Stomach (tissue), 9 donors: ENCODE results near the gene COL23A1. TPM values are rescaled to one million over a fixed set of nuclear protein-coding genes. Genes with fewer than 3 reads are reported as not detected.

Source experiments
- DNase-seq, 2 donors: peaks; one replicate each; pipeline versions ENCODE4 v3.0.0 to v3.0.0-alpha.2; 2013 to 2019
- H3K27ac ChIP-seq, 5 donors: fragments of 200-600 bp in 4 of 5; sonication (generic) in 4 of 5; one replicate each; pipeline ENCODE4 v1.5.1; 2013 to 2019; ENCODE audit warnings: mild to moderate bottlenecking in 1 of 5, moderate library complexity in 1 of 5
- H3K27me3 ChIP-seq, 3 donors: fragments of 200-600 bp; sonication (generic); one replicate each; pipeline ENCODE4 v1.5.1; 2017 to 2019; ENCODE audit warnings: mixed run types in 1 of 3
- H3K36me3 ChIP-seq, 4 donors: fragments of 200-600 bp; sonication (generic); 1 replicate in 3 of 4; 2 replicates in 1 of 4; pipeline ENCODE4 v1.5.1; 2016 to 2019
- H3K4me1 ChIP-seq, 4 donors: fragments of 200-600 bp; sonication (generic); one replicate each; pipeline ENCODE4 v1.5.1; 2016 to 2019
- H3K4me3 ChIP-seq, 4 donors: fragments of 200-600 bp; sonication (generic) in 3 of 4; one replicate each; pipeline ENCODE4 v1.5.1; 2016 to 2019; ENCODE audit warnings: mild to moderate bottlenecking in 1 of 4
- H3K9me3 ChIP-seq, 4 donors: fragments of 200-600 bp; sonication (generic); one replicate each; pipeline ENCODE4 v1.5.1; 2016 to 2019
- EP300 ChIP-seq: sonication (generic); formaldehyde crosslinking; IDR thresholded peaks from one replicate; pipeline ENCODE4 v1.6.1; 2017; ENCODE audit warnings: antibody characterized with exemption
- POLR2A ChIP-seq, 4 donors: fragments of 450-650 bp; IDR thresholded peaks; one replicate each; pipeline ENCODE4 v1.6.1; 2016; ENCODE audit warnings: antibody characterized with exemption in 4 of 4, control low read depth in 2 of 4, mild to moderate bottlenecking in 1 of 4, moderate library complexity in 1 of 4
- POLR2AphosphoS5 ChIP-seq, 3 donors: sonication (generic); formaldehyde crosslinking; IDR thresholded peaks; one replicate each; pipeline ENCODE4 v1.6.1; 2016; ENCODE audit warnings: antibody characterized with exemption in 3 of 3
- WGBS, 5 donors: extraction: QIAGEN DNeasy Blood & Tissue Kit in 3 of 5; methylation state at CpG; one replicate each; pipeline versions ENCODE4 v1.1.5 to v1.1.7; 2013 to 2018; 5-methylcytosine and 5-hydroxymethylcytosine counted together
- intact Hi-C: fragments of 100-400 bp; cut with DNase I; formaldehyde crosslinking; loops from one replicate; pipeline ENCODE4 v1.15.1; 2023; ENCODE audit warnings: low total_unique reads
- polyA plus RNA-seq, 3 donors: library from polyadenylated mRNA; stranded (reverse); fragments of 200-250 nt; gene quantifications; one replicate each; pipeline ENCODE4 v1.2.3, GENCODE V29; 2013
- total RNA-seq, 5 donors: library from RNA; depleted of rRNA; stranded (reverse); fragments of >200 nt; gene quantifications; one replicate each; pipeline versions ENCODE4 v1.1.0 to v1.2.3, GENCODE V29; 2014 to 2016
- TF ChIP-seq, protein P1 (sequence below), 7 experiments: fragments of 450-650 bp in 4 of 7; fragments of 200-600 bp in 3 of 7; sonication (generic) in 3 of 7; IDR thresholded peaks; one replicate each; pipeline ENCODE4 v1.5.1; 2016 to 2019; ENCODE audit warnings: antibody characterized with exemption in 7 of 7, control low read depth in 2 of 7, mild to moderate bottlenecking in 1 of 7
- donor health status: healthy with polysubstance abuse.
- donor health status: Bipolar disorder and iron deficiency.
- donor health status: healthy.

COL23A1 gene
- total and polyA plus RNA-seq, 8 donors: under 0.01 to 7.0 (median 1.4) TPM

GRCh38 chr5:178431063-178431781 is 159.0 kb downstream of the COL23A1 start:
- no peak overlapping the region for H3K4me3 ChIP-seq
- no peak overlapping the region for H3K27ac ChIP-seq
- H3K9me3 ChIP-seq: peaks cover 0 to 7% (median 0%) of the 10 kb centered on the region in 4 donors
- H3K27me3 ChIP-seq: peaks cover 0 to 10% (median 0%) of the 10 kb centered on the region in 3 donors
- 87 to 96% (median 95%) methylated on average over 14 to 16 of the region's 16 CpGs for whole genome bisulfite sequencing, 5 donors
- no peaks in the 10 kb centered on the region for H3K36me3 ChIP-seq
- TF ChIP-seq EP300: no peak
- no peak for TF ChIP-seq POLR2AphosphoS5 (IDR thresholded peaks at IDR 0.05)
- peaks cover 0 to 18% (median 9%) of the 10 kb centered on the region in 4 donors for H3K4me1 ChIP-seq
- intact Hi-C loops: no loop called here
- no peak for DNase-seq

GRCh38 chr5:178430186-178431062 is 159.8 kb downstream of the COL23A1 start:
- peaks cover 0 to 18% (median 9%) of the 10 kb centered on the region in 4 donors for H3K4me1 ChIP-seq
- intact Hi-C loops: no loop called here
- H3K4me3 ChIP-seq: no peak overlapping the region
- H3K27me3 ChIP-seq: peaks cover 0 to 11% (median 0%) of the 10 kb centered on the region in 3 donors
- peaks cover 0 to 7% (median 0%) of the 10 kb centered on the region in 4 donors for H3K9me3 ChIP-seq
- H3K27ac ChIP-seq: no peak overlapping the region
- TF ChIP-seq EP300 (no peak), POLR2A (IDR thresholded peaks at IDR 0.05) (no peak)
- TF ChIP-seq, protein P1, sequence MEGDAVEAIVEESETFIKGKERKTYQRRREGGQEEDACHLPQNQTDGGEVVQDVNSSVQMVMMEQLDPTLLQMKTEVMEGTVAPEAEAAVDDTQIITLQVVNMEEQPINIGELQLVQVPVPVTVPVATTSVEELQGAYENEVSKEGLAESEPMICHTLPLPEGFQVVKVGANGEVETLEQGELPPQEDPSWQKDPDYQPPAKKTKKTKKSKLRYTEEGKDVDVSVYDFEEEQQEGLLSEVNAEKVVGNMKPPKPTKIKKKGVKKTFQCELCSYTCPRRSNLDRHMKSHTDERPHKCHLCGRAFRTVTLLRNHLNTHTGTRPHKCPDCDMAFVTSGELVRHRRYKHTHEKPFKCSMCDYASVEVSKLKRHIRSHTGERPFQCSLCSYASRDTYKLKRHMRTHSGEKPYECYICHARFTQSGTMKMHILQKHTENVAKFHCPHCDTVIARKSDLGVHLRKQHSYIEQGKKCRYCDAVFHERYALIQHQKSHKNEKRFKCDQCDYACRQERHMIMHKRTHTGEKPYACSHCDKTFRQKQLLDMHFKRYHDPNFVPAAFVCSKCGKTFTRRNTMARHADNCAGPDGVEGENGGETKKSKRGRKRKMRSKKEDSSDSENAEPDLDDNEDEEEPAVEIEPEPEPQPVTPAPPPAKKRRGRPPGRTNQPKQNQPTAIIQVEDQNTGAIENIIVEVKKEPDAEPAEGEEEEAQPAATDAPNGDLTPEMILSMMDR (IDR thresholded peaks at IDR 0.05): no peak
- no peaks in the 10 kb centered on the region for H3K36me3 ChIP-seq
- WGBS, 5 donors: 76 to 81% (median 80%) methylated on average over 16 of the region's 16 CpGs
- DNase-seq: no peak

- Histone ChIP-seq H3K36me3 (no peaks in the 10 kb centered on the region), H3K9me3 (peaks cover 0 to 7% (median 0%) of the 10 kb centered on the region in 4 donors), H3K27ac (peak overlapping the region in 1 of 5 donors; percentile 47), H3K4me3 (no peak overlapping the region), H3K4me1 (peaks cover 0 to 18% (median 9%) of the 10 kb centered on the region in 4 donors), H3K27me3 (peaks cover 0 to 7% (median 0%) of the 10 kb centered on the region in 3 donors)
- 54 to 76% (median 70%) methylated on average over 11 of the region's 11 CpGs for WGBS, 5 donors
- peak in 1 of 2 donors; percentile 58 for DNase-seq
- intact Hi-C loops: no loop called here
- TF ChIP-seq POLR2A (IDR thresholded peaks at IDR 0.05) (no peak), POLR2AphosphoS5 (IDR thresholded peaks at IDR 0.05) (no peak), EP300 (no peak)
- TF ChIP-seq, protein P1 (IDR thresholded peaks at IDR 0.05): no peak
These were observed 160.6 kb downstream of the COL23A1 start for GRCh38 chr5:178429491-178430185.

- DNase-seq: no peak
- H3K27me3 ChIP-seq: peaks cover 0 to 5% (median 0%) of the 10 kb centered on the region in 3 donors
- intact Hi-C loops: no loop called here
- no peak overlapping the region for H3K4me3 ChIP-seq
- peaks cover 0 to 7% (median 0%) of the 10 kb centered on the region in 4 donors for H3K9me3 ChIP-seq
- peaks cover 0 to 18% (median 9%) of the 10 kb centered on the region in 4 donors for H3K4me1 ChIP-seq
- TF ChIP-seq POLR2AphosphoS5 (IDR thresholded peaks at IDR 0.05) (no peak), EP300 (no peak), POLR2A (IDR thresholded peaks at IDR 0.05) (no peak)
- TF ChIP-seq, protein P1 (IDR thresholded peaks at IDR 0.05): no peak
- peak overlapping the region in 1 of 5 donors; percentile 47 for H3K27ac ChIP-seq
- WGBS, 5 donors: 39 to 71% (median 54%) methylated on average over 7 to 10 of the region's 10 CpGs
- H3K36me3 ChIP-seq: no peaks in the 10 kb centered on the region
These were observed 161.1 kb downstream of the COL23A1 start for GRCh38 chr5:178429156-178429468.
